HEK293 (cell line): ENCODE results near the gene SRRD.

ENCODE experiments used
- CTCF ChIA-PET: fragments of 350-600 bp; formaldehyde crosslinking; extraction: SDS; loops from one replicate; lab custom pipeline; 2021; ENCODE audit warnings: antibody characterized with exemption; lab: Yijun Ruan, JAX
- POLR2A ChIA-PET: fragments of 300-600 bp; formaldehyde crosslinking; extraction: SDS; loops from one replicate; lab custom pipeline; 2020; ENCODE audit warnings: antibody characterized with exemption, inconsistent platforms; lab: Yijun Ruan, JAX
- H3K27ac ChIP-seq: fragments of 200-500 bp; sonication (Bioruptor generic); 2 replicates; pipeline ENCODE4 v1.5.1; 2014; ENCODE audit warnings: low read depth, low read length, control low read depth, inconsistent platforms; ENCODE audit errors: extremely low read depth
- H3K36me3 ChIP-seq, 2 experiments: fragments of 200-500 bp in 1 of 2; sonication (Bioruptor generic) in 1 of 2; 1 replicate in 1 of 2; 2 replicates in 1 of 2; pipeline ENCODE4 v1.5.1; 2014 to 2017; ENCODE audit warnings: inconsistent platforms in 2 of 2, low read length in 2 of 2; ENCODE audit not compliant: control insufficient read depth in 2 of 2, insufficient read depth in 1 of 2
- H3K4me1 ChIP-seq: fragments of 200-500 bp; sonication (Bioruptor generic); 2 replicates; pipeline ENCODE4 v1.5.1; 2014; ENCODE audit warnings: mild to moderate bottlenecking, low read length, inconsistent platforms; ENCODE audit not compliant: control insufficient read depth, insufficient read depth
- H3K4me3 ChIP-seq: 2 replicates; pipeline ENCODE4 v1.5.1; 2011; ENCODE audit warnings: low read depth, mild to moderate bottlenecking, control low read depth, low read length, moderate library complexity
- H3K9me3 ChIP-seq: fragments of 200-500 bp; sonication (Bioruptor generic); 2 replicates; pipeline ENCODE4 v1.5.1; 2014; ENCODE audit warnings: low read depth, low read length, inconsistent platforms; ENCODE audit not compliant: control insufficient read depth, insufficient read depth
- EGR2 ChIP-seq: fragments of 450-650 bp; formaldehyde crosslinking; IDR thresholded peaks from 2 replicates; pipeline ENCODE4 v1.5.1; 2016; ENCODE audit warnings: low read depth, missing biosample characterization, missing genetic modification characterization
- RBAK ChIP-seq: fragments of 450-650 bp; formaldehyde crosslinking; IDR thresholded peaks from 2 replicates; pipeline ENCODE4 v1.5.1; 2016; ENCODE audit warnings: missing biosample characterization, missing genetic modification characterization
- REST ChIP-seq: fragments of 450-650 bp; formaldehyde crosslinking; IDR thresholded peaks from 2 replicates; pipeline ENCODE4 v1.5.1; 2016; ENCODE audit warnings: missing biosample characterization, missing genetic modification characterization
- SCRT1 ChIP-seq: fragments of 450-650 bp; formaldehyde crosslinking; IDR thresholded peaks from 2 replicates; pipeline ENCODE4 v1.5.1; 2016; ENCODE audit warnings: missing biosample characterization, missing genetic modification characterization, borderline replicate concordance
- ZNF16 ChIP-seq: fragments of 450-650 bp; formaldehyde crosslinking; IDR thresholded peaks from 2 replicates; pipeline ENCODE4 v1.5.1; 2016; ENCODE audit warnings: low read depth, missing biosample characterization, missing genetic modification characterization
- ZNF248 ChIP-seq: fragments of 450-650 bp; formaldehyde crosslinking; IDR thresholded peaks from 2 replicates; pipeline ENCODE4 v1.5.1; 2017; ENCODE audit warnings: missing biosample characterization, missing genetic modification characterization
- ZNF274 ChIP-seq, 2 experiments: fragments of 200-500 bp in 1 of 2; fragments of 450-650 bp in 1 of 2; sonication (Bioruptor generic) in 1 of 2; formaldehyde crosslinking in 1 of 2; IDR thresholded peaks; 2 replicates each; pipeline versions ENCODE4 v1.5.1 to v1.6.1; 2014 to 2016; ENCODE audit warnings: borderline replicate concordance in 1 of 2, inconsistent platforms in 1 of 2, low read length in 1 of 2, missing biosample characterization in 1 of 2, missing genetic modification characterization in 1 of 2
- ZNF354C ChIP-seq: fragments of 450-650 bp; formaldehyde crosslinking; IDR thresholded peaks from 2 replicates; pipeline ENCODE4 v1.5.1; 2016; ENCODE audit warnings: missing biosample characterization, missing genetic modification characterization, low read depth, borderline replicate concordance
- ZNF362 ChIP-seq: fragments of 450-650 bp; formaldehyde crosslinking; IDR thresholded peaks from 2 replicates; pipeline ENCODE4 v1.5.1; 2016; ENCODE audit warnings: missing biosample characterization, missing genetic modification characterization
- ZNF513 ChIP-seq: fragments of 450-650 bp; IDR thresholded peaks from 2 replicates; pipeline ENCODE4 v1.5.1; 2018; ENCODE audit warnings: missing biosample characterization, missing genetic modification characterization
- ZNF555 ChIP-seq: fragments of 450-650 bp; formaldehyde crosslinking; conservative IDR thresholded peaks from 2 replicates; pipeline ENCODE4 v1.5.1; 2017; ENCODE audit warnings: missing biosample characterization, mild to moderate bottlenecking, missing genetic modification characterization, inconsistent platforms
- ZNF621 ChIP-seq: fragments of 450-650 bp; formaldehyde crosslinking; IDR thresholded peaks from 2 replicates; pipeline ENCODE4 v1.5.1; 2017; ENCODE audit warnings: missing biosample characterization, missing genetic modification characterization
- ZNF670 ChIP-seq: fragments of 450-650 bp; formaldehyde crosslinking; IDR thresholded peaks from 2 replicates; pipeline ENCODE4 v1.5.1; 2016; ENCODE audit warnings: missing biosample characterization, missing genetic modification characterization, low read depth
- ZNF704 ChIP-seq: fragments of 450-650 bp; formaldehyde crosslinking; IDR thresholded peaks from 2 replicates; pipeline ENCODE4 v1.5.1; 2016; ENCODE audit warnings: missing biosample characterization, missing genetic modification characterization
- ZSCAN23 ChIP-seq: fragments of 450-650 bp; formaldehyde crosslinking; IDR thresholded peaks from 2 replicates; pipeline ENCODE4 v1.5.1; 2016; ENCODE audit warnings: missing biosample characterization, missing genetic modification characterization
- ZXDB ChIP-seq: fragments of 450-650 bp; formaldehyde crosslinking; IDR thresholded peaks from 2 replicates; pipeline ENCODE4 v1.5.1; 2016; ENCODE audit warnings: missing biosample characterization, missing genetic modification characterization
- TF ChIP-seq, protein P1 (sequence below): fragments of 450-650 bp; formaldehyde crosslinking; IDR thresholded peaks from 2 replicates; pipeline ENCODE4 v1.5.1; 2017; ENCODE audit warnings: missing biosample characterization, missing genetic modification characterization
- TF ChIP-seq, protein P2 (sequence below): fragments of 450-650 bp; formaldehyde crosslinking; IDR thresholded peaks from 2 replicates; pipeline ENCODE4 v1.5.1; 2016; ENCODE audit warnings: missing biosample characterization, missing genetic modification characterization
- TF ChIP-seq, protein P3 (sequence below): fragments of 450-650 bp; formaldehyde crosslinking; IDR thresholded peaks from 2 replicates; pipeline ENCODE4 v1.5.1; 2016; ENCODE audit warnings: missing biosample characterization, missing genetic modification characterization

SRRD gene

DNA sequence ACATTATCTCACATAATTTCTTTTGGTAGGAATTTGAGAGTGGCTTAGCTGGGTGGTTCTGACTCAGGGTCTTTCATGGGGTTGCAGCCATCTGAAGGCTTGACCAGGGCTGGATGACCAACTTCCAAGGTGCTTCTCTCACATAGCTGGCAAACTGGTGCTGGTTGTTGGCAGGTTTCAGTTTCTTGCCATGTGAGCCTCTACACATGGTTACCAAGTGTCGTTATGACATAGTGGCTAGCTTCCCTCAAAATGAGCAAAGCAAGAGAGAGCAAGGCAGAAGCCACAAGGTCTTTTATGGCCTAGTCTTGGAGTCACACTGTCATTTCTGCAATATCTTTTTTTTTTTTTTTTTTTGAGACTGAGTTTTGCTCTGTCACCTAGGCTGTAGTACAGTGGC is 32.8 kb downstream of the SRRD start:
- peaks cover 0 to 6% of the 10 kb centered on the region in 2 experiments; a peak in 1 of 3 replicates for H3K36me3 ChIP-seq
- no peak overlapping the region for H3K4me3 ChIP-seq
- no peak overlapping the region for H3K27ac ChIP-seq
- TF ChIP-seq ZNF670 (tag by site-specific recombination) (no peak), ZNF555 (tag by site-specific recombination) (no peak)
- TF ChIP-seq, all 188 proteins: peak for 0
- Histone ChIP-seq H3K9me3 (no peaks in the 10 kb centered on the region), H3K4me1 (no peaks in the 10 kb centered on the region)
- CTCF ChIA-PET = interaction anchor here (0.7 to 0.9 kb wide), 3 partner anchors 13 to 129 kb away, joined by 3 to 6 read pairs (median 3); partner anchors contain the start of gene TPST2
- POLR2A ChIA-PET = interaction anchor here (0.7 kb wide), 2 partner anchors 22 to 857 kb away, joined by 7 to 10 read pairs; no protein-coding TSS in a partner anchor

DNA sequence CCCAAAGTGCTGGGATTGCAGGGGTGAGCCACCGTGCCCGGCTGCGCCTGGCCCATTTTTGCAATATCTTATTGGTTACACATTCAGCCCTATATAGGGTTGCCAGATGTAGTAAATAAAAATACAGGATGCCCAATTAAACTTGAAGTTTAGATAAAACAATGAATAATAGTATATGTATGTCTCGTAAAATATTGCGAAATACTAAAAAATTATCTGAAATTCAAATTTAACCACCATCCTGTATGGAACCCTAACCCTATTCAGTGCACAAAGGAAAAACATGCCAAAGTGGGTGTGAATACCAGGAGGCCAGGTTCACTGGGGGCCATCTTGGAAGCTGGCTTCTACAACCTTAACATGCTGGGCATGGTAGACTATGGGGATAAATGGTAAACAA is 33.8 kb downstream of the SRRD start:
- no peak overlapping the region for H3K27ac ChIP-seq
- no peaks in the 10 kb centered on the region for H3K9me3 ChIP-seq
- no peaks in the 10 kb centered on the region for H3K4me1 ChIP-seq
- ChIA-PET CTCF (interaction anchor here (0.5 to 0.7 kb wide), 3 partner anchors 16 to 54 kb away, joined by 3 to 5 read pairs (median 4); no protein-coding TSS in a partner anchor), POLR2A (no interaction called here)
- no peak overlapping the region for H3K4me3 ChIP-seq
- peaks cover 0 to 6% of the 10 kb centered on the region in 2 experiments; a peak in 1 of 3 replicates for H3K36me3 ChIP-seq
- no peak for TF ChIP-seq ZNF704 (tag by site-specific recombination)
- no peak for TF ChIP-seq ZNF362
- TF ChIP-seq REST = no peak
- TF ChIP-seq ZNF248 = no peak
- no peak for TF ChIP-seq ZXDB (tag by site-specific recombination)
- TF ChIP-seq ZNF621 (tag by site-specific recombination) = no peak

- H3K27ac ChIP-seq = no peak overlapping the region
- POLR2A ChIA-PET = no interaction called here
- H3K36me3 ChIP-seq = peaks cover 0 to 10% of the 10 kb centered on the region in 2 experiments; a peak in 1 of 3 replicates
- H3K4me3 ChIP-seq = no peak overlapping the region
- CTCF ChIA-PET = no interaction called here
- H3K9me3 ChIP-seq = no peaks in the 10 kb centered on the region
- no peaks in the 10 kb centered on the region for H3K4me1 ChIP-seq
- TF ChIP-seq SCRT1 (tag by site-specific recombination) = no peak
- TF ChIP-seq ZNF354C (tag by site-specific recombination) = no peak
- TF ChIP-seq RBAK (tag by site-specific recombination) = no peak
- TF ChIP-seq ZSCAN23 (tag by site-specific recombination) = no peak
- no peak for TF ChIP-seq ZNF16 (tag by site-specific recombination)
- TF ChIP-seq, protein P1, sequence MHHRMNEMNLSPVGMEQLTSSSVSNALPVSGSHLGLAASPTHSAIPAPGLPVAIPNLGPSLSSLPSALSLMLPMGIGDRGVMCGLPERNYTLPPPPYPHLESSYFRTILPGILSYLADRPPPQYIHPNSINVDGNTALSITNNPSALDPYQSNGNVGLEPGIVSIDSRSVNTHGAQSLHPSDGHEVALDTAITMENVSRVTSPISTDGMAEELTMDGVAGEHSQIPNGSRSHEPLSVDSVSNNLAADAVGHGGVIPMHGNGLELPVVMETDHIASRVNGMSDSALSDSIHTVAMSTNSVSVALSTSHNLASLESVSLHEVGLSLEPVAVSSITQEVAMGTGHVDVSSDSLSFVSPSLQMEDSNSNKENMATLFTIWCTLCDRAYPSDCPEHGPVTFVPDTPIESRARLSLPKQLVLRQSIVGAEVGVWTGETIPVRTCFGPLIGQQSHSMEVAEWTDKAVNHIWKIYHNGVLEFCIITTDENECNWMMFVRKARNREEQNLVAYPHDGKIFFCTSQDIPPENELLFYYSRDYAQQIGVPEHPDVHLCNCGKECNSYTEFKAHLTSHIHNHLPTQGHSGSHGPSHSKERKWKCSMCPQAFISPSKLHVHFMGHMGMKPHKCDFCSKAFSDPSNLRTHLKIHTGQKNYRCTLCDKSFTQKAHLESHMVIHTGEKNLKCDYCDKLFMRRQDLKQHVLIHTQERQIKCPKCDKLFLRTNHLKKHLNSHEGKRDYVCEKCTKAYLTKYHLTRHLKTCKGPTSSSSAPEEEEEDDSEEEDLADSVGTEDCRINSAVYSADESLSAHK (tag by site-specific recombination) = no peak
- TF ChIP-seq, protein P2, sequence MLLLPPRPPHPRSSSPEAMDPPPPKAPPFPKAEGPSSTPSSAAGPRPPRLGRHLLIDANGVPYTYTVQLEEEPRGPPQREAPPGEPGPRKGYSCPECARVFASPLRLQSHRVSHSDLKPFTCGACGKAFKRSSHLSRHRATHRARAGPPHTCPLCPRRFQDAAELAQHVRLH (tag by site-specific recombination) = no peak
- TF ChIP-seq, protein P3, sequence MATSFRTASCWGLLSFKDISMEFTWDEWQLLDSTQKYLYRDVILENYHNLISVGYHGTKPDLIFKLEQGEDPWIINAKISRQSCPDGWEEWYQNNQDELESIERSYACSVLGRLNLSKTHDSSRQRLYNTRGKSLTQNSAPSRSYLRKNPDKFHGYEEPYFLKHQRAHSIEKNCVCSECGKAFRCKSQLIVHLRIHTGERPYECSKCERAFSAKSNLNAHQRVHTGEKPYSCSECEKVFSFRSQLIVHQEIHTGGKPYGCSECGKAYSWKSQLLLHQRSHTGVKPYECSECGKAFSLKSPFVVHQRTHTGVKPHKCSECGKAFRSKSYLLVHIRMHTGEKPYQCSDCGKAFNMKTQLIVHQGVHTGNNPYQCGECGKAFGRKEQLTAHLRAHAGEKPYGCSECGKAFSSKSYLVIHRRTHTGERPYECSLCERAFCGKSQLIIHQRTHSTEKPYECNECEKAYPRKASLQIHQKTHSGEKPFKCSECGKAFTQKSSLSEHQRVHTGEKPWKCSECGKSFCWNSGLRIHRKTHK = no peak
- no peak for TF ChIP-seq ZNF513 (tag by site-specific recombination)
- no peak for TF ChIP-seq EGR2
- TF ChIP-seq ZNF274 (IDR thresholded peaks at IDR 0.05; ENCODE audit: low read length) = no peak
- TF ChIP-seq ZNF274 (tag by site-specific recombination; IDR thresholded peaks at IDR 0.05; ENCODE audit: borderline replicate concordance) = no peak
Measured at GRCh38 chr22:26522012-26522411, 38.3 kb downstream of the SRRD start.
